ENCODE measurements around the gene ASCC2.
"Not testable (repeated sequence)": the region's sequence is repeated elsewhere in the genome, so short reads cannot be mapped to it uniquely, and the experiment has no call there.

Gene ASCC2

DNA sequence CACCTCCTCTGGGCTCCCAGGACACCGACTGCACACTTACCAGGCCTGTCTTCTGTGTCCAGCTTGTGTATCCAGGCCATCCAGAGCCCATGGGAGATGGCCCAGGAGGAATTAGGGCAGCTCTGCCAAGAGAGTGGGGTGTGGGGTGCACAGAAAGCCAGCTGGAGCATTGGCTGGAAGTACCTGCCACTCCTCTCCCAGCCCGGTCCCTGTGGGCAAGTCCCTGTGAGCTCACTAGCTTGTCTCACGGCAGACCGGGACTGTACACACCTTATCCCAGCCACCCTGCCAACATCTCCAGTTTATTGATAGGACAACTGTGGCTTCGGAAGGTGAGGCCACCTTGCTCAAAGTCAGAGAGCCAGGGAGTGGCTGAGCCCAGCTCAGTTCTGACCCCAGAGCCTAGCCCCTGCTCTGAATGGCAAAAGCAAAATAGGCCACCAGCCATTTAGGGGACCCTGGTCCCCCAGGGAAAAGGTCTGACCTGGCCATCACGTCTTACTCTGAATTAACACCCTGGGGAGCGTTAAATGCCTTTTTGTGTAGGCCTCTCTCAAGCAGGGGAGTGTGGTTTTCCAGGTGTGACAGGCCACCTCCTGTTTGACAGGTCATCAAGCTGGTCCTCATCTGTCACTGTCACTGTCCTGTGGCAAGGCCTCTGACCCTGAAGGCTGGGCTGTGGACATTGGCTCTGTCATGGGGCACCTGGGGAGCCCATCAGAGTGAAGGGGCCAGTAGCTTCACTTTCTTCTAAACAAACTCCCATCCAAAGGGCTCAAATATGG lies 55.8 kb downstream of the ASCC2 start:
- DNase-seq: no peak

DNA sequence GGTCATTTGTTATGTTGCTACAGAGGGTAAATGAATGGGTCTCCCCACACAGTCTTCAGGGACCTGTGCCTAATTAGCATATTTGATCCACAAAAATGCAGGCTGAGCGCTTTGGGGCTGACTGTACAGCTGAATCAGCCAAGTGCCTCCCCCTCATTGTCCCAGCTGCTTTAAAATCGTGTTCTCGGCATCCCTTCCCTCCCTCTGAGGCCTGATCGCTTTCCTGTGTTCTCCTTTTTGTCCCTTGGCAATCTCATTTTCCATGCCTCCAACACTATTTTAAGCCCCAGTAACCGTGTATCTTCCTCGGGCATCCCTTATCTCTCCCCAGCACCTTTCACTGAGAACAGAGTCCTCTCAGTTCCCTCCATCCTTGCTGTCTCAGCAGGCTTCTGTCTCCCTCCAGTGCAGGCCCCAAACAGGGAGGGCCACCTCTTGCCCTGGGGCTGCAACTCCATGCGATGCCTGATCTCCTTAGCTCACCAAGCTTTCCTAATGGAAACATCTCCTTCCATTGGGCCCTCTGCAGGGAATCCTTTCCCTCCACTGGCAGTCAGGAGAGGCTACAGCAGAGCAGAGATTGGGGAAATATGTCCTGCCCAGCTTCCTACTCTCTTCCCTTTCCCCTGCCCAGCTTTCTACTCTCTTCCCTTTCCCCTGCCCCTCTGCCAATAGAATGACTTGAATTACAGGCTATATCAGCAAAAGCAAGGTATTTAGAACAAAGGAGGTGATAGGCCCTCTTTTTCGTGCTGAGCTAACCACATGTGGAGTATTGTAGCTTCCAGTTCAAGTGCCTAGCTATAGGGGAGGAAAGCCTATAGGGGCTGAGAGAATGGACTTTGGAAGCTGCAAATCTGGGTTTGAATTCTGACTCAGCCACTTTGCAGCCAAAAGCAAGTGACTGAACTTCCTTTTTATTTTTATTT lies 57.1 kb downstream of the ASCC2 start:
- no peak for DNase-seq

DNA sequence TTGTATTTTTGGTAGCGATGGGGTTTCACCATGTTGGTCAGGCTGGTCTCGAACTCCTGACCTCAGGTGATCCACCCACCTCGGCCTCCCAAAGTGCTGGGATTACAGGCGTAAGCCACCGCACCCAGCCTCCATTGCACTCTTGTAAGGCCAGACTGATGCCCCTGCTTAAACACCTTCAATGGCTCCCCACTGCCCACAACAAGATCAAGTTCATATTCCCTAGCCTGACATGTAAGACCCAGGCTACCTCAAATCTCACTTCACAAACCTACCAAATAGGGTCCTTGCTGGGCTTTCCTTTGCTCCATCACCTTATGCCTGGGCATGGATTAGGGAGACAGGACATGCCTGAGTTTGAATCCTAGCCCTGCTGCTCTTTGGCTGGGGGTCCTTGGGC lies 57.9 kb downstream of the ASCC2 start:
- DNase-seq: no peak

DNA sequence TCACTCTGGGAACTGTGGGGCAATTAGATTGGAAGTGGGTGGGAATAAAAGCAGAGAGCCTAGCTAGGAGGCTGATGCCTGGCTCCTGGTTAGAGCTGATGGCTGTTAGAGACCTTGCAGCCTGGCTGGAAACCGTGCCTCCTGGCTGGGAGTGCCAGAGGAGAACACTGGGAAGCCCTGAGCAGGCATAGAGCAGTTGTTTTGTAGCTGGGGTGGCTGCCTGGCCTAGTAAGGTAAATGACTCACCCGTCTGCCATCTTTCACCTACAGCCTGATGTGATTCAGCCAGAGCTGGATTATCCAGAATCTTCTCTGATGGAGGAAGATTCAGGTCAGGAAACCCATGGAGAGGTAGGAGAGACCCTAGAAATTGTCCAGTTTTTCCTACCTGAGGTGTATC lies 64.8 kb downstream of the ASCC2 start:
- DNase-seq: no peak

DNA sequence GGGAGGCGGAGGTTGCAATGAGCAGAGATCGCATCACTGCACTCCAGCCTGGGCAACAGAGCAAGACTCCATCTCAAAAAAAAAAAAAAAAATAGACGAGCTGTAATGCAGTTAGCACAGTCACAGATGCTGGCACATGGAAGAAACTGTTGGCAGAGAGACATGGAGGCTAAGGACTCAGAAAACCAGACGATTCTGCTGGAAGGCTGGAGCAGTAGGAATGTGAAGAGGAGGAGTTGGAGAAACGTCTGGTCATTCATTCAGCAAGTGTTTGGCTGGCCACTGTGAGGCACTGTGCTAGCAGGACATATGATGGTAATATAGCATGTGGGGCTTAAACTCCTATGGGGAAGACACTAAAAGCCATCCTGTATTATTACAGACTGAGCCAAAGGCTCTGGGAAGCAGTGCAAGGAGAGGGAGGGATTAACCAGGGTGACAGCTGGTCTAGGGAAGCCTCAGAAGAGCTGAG lies 65.9 kb downstream of the ASCC2 start:
- no peak for DNase-seq

DNA sequence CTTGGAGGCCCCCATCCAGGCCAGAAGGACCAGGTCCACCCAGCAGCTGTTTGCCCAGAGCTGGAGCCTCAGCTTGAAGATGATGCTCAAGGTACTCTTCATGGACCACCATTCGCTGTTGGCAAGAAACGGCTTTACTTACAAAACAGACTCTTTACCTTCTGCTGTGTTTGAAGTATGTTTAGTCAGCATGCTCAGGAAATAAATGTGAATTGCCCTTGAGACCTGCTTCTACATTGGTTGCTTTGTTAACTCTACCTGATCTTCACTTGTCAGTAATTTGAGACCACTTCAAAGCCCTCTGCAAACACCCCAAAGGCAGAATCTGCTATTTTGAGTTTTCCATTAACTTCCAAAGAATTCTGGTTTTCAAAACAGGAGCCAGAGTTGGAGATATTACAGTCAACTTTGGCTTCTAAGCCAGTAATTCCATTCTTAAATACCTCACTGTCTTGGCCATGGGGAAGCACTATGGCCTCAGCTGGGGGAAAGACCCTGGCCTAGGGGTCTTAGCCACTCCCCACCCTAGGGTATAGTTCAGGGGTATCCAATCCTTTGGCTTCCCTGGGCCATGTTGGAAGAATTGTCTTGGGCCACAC lies 68.3 kb downstream of the ASCC2 start:
- DNase-seq: no peak

DNA sequence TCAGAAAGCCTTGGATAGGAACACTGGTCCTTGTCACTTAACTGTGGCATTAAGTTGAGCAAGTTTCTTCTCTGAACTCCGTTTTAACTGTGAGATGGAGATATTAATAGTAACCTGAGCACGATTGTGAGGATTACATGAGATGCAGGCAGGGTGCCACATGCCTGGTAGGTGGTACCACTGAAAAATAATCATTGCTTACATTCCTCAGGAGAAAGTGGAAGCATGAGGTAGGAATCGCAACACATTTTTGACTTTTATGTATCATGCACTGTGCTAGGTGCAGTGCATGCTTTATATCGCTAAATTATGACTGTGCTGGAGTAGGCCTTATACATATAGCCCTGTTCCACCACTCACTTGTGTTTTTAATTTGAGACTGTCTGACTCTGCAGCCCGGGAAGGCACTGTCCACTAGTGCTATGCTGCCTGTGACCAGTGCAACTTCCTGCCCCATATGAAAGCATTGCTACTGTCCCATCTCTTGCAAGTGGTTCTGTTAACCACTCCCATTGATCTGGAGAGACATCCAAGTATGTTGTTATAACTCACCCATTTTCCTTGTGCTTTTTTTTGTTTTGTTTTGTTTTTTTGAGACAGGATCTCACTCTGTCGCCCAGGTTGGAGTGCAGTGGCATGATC lies 69.9 kb downstream of the ASCC2 start:
- DNase-seq: no peak

DNA sequence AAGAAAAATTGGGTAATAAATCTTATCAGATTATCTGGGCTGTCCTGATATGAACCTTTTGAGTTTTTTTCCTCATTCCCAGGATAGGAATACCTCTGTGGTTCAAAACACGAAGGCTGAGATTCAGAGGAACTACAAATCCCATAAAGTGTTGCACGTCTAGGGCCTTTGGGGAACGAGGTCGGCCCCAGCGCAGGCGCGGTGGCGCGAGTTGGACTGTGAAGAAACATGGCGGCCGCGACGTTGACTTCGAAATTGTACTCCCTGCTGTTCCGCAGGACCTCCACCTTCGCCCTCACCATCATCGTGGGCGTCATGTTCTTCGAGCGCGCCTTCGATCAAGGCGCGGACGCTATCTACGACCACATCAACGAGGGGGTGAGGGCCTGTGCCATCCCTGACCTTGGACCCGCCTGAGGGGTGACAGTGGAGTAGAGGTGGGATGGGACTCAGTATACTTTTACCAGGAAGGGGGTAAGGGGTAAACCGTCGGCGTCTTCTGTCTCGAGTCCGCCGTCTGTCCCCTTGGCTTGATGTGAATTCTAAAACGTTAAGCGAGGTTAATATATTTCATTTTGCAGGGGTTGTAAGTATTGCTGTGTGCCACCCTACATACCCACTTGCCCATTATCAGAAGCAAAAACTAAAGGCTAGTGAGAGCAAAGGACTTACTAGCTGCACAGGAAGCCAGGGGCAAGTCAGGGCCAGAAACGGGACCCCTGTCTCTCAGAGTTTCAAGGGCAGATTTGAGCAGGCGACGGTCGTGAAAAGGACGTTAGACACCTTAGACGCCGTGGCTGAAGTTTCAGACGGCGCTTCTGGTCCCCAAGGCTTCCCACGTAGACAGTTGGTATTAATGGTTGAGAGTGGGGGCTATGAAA lies 70.7 kb downstream of the ASCC2 start, which contains the start of gene UQCR10:
Gene UQCR10 (plus strand): TSS at position 199 of the 881 bp plus-strand sequence. CDS start 30 bp downstream, at position 229.
- DNase-seq: peak; percentile 96

DNA sequence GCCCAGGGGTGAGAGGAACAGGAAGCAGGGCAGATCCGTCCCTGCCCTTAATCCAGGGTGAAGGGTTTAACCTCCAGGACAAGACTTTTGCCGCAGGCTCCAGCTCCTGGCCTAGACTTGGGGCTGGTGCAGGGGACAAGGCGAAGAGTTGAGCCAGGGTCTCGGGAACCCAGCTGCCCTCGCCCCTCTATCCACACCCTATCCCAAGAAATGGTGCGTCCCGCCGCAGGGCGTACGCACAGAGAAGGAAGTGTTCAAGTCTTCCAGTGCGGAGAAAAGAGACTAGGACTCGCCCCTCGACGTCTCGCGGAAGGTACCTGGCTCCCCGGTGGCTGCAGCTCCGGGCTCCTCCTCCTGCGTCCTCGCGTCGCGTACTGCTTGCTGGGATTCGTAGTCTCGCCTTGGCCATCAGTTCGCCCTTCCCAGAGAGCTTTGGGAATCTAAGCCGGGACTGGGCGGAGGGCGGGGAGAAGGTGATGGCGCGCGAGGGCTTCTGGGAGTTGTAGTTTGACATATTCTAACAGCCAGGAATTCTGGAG lies 71.4 kb downstream of the ASCC2 start, which contains the start of gene ZMAT5:
Gene ZMAT5 (minus strand): TSS at position 376 of the 539 bp plus-strand sequence. CDS start 18,463 bp downstream, outside the sequence.
- DNase-seq: peak; percentile 95

DNA sequence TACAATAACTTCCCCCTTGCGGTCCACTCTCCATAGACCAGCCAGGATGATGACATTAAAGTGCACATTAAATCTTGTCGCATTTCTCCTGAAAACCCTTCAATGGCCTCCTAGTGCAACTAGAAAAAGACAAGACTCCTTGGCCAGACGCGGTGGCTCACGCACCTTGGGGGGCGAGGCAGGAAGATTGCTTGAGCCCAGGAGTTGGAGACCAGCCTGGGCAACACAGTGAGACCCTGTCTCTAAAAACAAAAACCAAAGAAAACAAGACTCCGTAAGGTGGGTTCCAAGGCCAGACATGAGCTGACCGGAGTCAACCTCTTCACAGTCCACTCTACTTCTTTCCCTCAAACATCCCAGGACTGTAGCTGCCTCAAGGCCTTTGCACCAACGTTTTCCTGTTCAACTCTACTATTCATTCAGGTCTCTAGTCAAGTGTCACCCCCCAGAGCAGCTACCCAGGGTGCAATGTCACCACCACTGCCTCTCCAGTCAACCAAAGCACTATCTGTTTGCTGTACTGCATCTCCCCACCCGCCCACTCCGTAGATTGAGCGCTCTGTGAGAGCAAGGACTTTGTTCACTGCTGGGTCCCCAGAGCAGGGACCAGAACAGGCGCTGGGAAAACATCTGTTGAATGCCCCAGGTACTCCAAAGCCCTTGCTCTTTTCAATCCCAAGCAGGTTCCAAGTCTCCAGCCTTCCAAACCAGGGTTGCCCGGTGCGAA lies 72.0 kb downstream of the ASCC2 start:
- peak; percentile 46 for DNase-seq

DNA sequence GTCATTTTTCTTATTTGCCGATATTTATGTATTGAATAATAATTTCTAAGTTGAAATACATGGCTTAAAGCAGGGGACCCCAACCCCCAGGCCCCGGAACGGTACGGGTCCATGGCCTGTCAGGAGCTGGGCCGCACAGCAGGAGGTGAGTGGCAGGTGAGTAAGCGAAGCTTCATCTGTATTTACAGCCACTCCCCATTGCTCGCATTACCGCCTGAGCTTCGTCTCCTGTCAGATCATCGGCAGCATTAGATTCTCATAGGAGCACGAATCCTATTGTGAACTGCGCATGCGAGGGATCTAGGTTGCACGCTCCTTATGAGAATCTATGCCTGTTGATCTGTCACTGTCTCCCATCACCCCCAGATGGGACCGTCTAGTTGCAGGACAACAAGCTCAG lies 75.8 kb downstream of the ASCC2 start:
- DNase-seq: no peak

DNA sequence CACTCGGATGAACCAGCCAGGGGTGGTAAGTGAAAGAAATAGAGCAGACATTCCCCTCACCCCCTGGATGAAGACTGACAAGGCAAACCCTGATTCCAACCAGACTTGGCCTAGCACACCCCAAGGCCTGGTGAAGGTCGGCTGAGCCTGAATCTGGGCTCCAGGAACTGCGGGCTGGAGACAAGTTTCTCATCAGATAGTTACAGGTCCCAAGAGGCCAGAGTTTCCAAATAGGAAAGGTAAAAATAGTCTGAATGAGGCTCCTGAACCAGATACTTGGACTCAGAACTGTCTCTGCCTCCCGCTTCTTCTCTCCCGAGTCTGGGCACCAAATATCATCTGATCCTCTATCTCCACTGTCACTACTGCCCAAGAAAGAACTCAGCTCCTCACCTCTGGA lies 79.1 kb downstream of the ASCC2 start:
- DNase-seq: no peak

DNA sequence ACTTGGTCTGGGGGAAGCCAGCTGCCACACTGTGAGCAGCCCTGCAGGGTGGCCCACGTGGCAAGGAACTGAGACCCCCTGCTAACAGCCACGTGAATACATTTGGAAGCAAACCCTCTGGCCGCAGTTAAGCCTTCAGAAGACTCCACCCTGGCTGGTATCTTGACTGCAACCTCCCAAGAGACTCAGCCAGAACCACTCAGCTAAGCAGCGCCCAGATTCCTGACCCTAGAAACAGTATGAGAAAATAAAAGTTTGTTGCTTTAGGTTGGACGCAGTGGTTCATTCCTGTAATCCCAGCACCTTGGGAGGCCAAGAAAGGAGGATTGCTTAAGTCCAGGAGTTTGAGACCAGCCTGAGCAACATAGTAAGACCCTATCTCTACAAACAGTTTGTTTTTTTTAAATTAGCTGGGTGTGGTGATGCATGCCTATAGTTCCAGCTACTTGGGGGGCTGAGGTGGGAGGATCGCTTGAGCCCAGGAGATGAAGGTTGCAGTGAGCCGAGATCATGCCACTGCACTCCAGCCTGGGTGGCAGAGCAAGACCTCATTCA lies 79.9 kb downstream of the ASCC2 start:
- no peak for DNase-seq

DNA sequence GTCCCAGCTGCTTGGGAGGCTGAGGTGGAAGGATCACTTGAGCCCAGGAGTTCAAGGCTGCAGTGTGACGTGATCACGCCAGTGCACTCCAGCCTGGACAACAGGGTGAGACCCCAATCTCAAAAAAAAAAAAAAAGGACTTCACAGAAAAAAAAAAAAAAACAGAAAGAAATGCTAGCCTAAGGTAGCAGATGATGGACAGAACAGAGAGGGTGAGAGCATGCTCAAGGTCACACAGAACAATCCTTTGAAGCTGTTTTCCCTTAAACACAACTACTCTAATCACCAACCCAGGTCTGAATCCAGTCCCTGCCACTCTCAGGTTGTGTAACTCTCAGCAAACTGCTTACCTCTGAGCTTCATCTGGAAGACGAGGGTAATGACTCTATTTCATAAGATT lies 81.0 kb downstream of the ASCC2 start:
- DNase-seq: no peak

DNA sequence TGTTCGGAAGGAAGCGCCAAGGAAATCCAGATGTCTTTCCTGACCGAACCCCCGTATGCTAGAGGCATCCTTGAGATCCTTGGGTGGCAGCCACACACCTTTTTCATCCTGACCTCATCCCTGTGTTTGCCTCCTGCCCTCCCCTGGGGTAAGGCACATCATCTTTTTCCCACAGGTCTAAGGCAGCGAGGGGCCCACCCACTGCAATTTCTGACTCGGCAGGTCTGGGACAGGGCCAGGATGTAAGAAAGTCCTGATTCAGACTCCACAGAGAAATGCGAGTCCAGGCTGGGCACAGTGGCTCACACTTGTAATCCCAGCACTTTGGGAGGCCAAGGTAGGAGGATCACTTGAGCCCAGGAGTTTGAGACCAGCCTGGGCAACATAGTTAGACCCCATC lies 81.7 kb downstream of the ASCC2 start:
- no peak for DNase-seq

DNA sequence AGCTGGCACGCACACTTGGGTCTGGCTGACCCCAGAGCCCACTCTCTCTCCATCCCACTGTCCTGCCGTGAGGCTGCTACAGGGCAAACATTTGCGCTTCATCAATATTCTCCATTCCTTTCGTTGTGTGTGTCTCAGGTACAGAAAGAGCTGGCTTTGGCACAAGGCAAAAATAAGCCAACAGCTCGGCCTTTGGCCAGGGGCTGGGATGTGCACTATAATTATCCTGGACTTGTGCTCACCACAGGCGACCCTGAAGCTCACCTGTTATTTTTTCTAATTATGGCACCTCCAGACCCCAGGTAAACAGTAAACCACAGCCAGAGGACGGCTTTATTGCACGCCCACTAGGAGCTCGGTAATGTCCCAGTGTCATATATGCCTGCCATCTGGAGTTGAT lies 82.2 kb downstream of the ASCC2 start:
- no peak for DNase-seq

DNA sequence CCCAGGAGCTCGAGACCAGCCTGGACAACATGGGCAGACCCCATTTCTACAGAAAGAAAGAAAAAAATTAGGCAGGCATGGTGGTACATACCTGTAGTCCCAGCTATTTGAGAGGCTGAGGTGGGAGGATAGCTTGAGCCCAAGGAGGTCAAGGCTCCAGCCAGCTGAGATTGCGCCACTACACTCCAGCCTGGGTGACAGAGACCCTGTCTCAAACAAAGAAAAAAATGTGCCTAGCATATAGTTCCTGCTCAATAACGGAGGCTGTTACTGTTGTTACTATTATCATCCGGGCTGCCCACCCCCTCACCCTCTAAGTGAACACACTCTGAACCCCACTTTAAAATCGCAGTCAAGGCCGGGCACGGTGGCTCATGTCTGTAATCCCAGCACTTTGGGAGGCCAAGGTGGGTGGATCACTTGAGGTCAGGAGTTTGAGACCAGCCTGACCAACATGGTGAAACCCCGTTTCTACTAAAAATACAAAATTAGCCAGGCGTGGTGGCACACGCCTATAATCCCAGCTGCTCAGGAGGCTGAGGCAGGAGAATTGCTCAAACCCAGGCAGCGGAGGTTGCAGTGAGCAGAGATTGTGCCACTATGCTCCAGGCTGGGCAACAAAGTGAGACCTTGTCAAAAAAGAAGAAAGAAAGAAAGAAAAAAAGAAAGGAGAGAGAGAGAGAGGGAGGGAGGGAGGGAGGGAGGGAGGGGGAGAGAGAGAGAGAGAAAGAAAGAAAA lies 83.2 kb downstream of the ASCC2 start:
- DNase-seq: not testable (repeated sequence)

DNA sequence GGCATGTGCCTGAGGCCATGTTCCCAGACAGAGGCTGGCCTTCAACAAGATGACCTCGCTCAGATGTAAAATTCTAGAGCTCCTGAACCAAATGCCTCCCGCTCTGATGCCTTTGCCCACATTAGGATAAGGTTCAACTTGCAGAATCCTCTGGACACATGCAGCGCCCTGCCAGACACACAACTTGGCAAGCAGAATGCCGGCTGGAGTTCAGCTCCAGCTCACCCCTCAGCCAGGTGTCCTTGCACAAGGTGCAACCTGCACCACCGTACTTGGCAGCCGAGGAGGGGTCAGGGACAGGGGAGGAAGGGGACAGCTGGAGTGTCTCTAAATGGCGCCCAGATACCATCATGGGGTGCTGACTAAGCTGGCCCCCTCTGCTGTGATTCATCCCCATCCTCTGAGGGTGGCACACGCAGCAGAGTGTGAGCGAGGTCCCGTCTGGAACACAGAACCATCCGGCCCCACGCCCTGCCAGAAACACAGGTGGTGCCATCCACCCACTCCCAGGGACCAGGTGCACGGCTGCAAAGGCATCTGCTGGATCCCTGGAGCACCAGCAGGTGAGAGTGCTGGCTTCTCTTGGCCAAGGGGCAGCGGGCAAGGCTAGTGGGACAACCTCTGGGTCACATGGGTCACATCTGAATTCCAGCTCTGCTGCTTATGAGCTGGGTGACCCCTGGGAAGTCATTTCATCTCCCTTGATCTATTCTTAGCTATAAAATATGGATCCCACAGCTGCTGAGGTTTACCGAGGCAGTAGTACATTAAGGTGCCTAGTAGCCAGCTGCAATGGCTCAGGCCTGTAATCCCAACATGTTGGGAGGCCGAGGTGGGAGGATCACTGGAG lies 84.0 kb downstream of the ASCC2 start:
- no peak for DNase-seq

DNA sequence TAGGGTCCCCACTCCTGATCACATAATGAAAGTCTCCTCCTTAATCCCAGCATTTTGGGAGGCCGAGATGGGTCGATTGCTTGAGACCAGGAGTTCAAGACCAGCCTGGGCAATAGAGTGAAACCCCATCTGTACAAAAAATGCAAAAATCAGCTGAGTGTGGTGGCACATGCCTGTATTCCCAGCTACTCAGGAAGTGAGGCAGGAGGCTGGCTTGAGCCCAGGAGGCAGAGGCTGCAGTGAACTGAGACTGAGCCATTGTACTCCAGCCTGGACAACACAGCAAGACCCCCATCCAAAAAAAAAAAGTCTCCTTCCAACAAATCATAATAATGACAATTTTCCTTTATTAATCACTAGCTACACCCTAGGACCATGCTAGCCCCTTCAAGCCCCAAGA lies 86.4 kb downstream of the ASCC2 start:
- no peak for DNase-seq

Data from stimulated activated CD4-positive, alpha-beta T cell treated with anti-CD3 and anti-CD28 coated beads, Interleukin-15, amount 100 ng/mL, for 24 hours (primary cell).